Sigmoid colon (tissue), 4 donors: Measurements from ENCODE around the gene FAR1.

Experiments used
- EP300 ChIP-seq, 4 donors: sonication (generic); formaldehyde crosslinking; IDR thresholded peaks; one replicate each; pipeline ENCODE4 v1.6.1; 2017; ENCODE audit warnings: antibody characterized with exemption in 4 of 4
- POLR2A ChIP-seq, 2 donors: fragments of 450-650 bp; IDR thresholded peaks; one replicate each; pipeline ENCODE4 v1.6.1; 2016; ENCODE audit warnings: antibody characterized with exemption in 2 of 2, mild to moderate bottlenecking in 2 of 2, moderate library complexity in 2 of 2
- POLR2AphosphoS5 ChIP-seq, 4 donors: sonication (generic); formaldehyde crosslinking; IDR thresholded peaks; one replicate each; pipeline ENCODE4 v1.6.1; 2017; ENCODE audit warnings: antibody characterized with exemption in 4 of 4
- TF ChIP-seq, protein P1 (sequence below), 4 experiments: fragments of 450-650 bp in 3 of 4; fragments of 200-600 bp in 1 of 4; IDR thresholded peaks; one replicate each; pipeline ENCODE4 v1.5.1; 2016 to 2019; ENCODE audit warnings: antibody characterized with exemption in 4 of 4, mild to moderate bottlenecking in 3 of 4, moderate library complexity in 2 of 4

DNA sequence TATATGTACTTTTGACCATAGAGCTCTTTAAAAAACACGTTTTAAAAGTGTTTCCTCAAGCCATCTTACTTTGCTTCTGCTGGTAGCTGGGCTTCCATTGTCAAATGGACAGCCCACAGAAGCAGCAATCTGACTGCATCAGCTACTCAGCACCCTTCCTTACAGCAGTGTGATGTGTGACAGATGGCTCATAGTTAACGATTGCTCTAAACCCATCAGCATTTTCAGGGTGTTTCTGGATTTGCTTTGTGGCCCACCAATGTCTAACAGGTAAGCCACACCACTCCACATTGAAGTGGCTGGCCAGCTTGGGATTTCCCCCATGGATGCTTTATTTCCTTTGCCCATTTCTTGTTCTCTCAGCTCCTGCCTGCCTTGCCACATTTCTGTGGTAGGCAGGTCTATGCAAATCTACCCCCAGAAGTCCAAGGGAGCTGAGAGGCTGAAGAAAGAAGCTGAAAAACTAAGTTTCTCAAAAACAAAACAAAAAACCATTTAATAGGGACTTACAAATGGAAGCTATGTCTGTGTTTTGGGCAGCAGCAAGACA, 7.3 kb upstream of the FAR1 start:
- TF ChIP-seq EP300 (IDR thresholded peaks at IDR 0.05): no peak
- TF ChIP-seq, protein P1, sequence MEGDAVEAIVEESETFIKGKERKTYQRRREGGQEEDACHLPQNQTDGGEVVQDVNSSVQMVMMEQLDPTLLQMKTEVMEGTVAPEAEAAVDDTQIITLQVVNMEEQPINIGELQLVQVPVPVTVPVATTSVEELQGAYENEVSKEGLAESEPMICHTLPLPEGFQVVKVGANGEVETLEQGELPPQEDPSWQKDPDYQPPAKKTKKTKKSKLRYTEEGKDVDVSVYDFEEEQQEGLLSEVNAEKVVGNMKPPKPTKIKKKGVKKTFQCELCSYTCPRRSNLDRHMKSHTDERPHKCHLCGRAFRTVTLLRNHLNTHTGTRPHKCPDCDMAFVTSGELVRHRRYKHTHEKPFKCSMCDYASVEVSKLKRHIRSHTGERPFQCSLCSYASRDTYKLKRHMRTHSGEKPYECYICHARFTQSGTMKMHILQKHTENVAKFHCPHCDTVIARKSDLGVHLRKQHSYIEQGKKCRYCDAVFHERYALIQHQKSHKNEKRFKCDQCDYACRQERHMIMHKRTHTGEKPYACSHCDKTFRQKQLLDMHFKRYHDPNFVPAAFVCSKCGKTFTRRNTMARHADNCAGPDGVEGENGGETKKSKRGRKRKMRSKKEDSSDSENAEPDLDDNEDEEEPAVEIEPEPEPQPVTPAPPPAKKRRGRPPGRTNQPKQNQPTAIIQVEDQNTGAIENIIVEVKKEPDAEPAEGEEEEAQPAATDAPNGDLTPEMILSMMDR (IDR thresholded peaks at IDR 0.05): no peak
- TF ChIP-seq POLR2A (IDR thresholded peaks at IDR 0.05): no peak
- TF ChIP-seq POLR2AphosphoS5 (IDR thresholded peaks at IDR 0.05): no peak
